ENCODE measurements around the gene EEA1. TPM values are rescaled to one million over a fixed set of nuclear protein-coding genes. Genes with fewer than 3 reads are reported as not detected.

EEA1 gene
- polyA plus RNA-seq, 2 of the 4 experiments (the other 2 are of a cell fraction): 6.6 to 8.1 TPM

- no peak for TF ChIP-seq NPAS2 (CRISPR knock-in tag; IDR thresholded peaks at IDR 0.05; ENCODE audit: borderline replicate concordance)
- no peak for TF ChIP-seq ELK1 (IDR thresholded peaks at IDR 0.05; ENCODE audit: low read depth, low read length)
- TF ChIP-seq MAZ (IDR thresholded peaks at IDR 0.05; ENCODE audit: borderline replicate concordance, low read depth, low read length): no peak
- TF ChIP-seq MYC (IDR thresholded peaks at IDR 0.05; ENCODE audit: borderline replicate concordance, low read length): no peak
- TF ChIP-seq, protein P1, sequence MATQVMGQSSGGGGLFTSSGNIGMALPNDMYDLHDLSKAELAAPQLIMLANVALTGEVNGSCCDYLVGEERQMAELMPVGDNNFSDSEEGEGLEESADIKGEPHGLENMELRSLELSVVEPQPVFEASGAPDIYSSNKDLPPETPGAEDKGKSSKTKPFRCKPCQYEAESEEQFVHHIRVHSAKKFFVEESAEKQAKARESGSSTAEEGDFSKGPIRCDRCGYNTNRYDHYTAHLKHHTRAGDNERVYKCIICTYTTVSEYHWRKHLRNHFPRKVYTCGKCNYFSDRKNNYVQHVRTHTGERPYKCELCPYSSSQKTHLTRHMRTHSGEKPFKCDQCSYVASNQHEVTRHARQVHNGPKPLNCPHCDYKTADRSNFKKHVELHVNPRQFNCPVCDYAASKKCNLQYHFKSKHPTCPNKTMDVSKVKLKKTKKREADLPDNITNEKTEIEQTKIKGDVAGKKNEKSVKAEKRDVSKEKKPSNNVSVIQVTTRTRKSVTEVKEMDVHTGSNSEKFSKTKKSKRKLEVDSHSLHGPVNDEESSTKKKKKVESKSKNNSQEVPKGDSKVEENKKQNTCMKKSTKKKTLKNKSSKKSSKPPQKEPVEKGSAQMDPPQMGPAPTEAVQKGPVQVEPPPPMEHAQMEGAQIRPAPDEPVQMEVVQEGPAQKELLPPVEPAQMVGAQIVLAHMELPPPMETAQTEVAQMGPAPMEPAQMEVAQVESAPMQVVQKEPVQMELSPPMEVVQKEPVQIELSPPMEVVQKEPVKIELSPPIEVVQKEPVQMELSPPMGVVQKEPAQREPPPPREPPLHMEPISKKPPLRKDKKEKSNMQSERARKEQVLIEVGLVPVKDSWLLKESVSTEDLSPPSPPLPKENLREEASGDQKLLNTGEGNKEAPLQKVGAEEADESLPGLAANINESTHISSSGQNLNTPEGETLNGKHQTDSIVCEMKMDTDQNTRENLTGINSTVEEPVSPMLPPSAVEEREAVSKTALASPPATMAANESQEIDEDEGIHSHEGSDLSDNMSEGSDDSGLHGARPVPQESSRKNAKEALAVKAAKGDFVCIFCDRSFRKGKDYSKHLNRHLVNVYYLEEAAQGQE (IDR thresholded peaks at IDR 0.05): no peak
Measured at GRCh38 chr12:92778525-92778924, 150.6 kb downstream of the EEA1 start (continued).

- ATAC-seq: no peak
- CTCF ChIA-PET: interaction anchor here (0.6 kb wide), 1 partner anchor 644 kb away, joined by 3 read pairs; no protein-coding TSS in a partner anchor
Measured at GRCh38 chr12:92775416-92775815, 153.7 kb downstream of the EEA1 start.

GRCh38 chr12:92771001-92771400 is 158.1 kb downstream of the EEA1 start:
- Histone ChIP-seq H3K27ac (no peak overlapping the region), H3K4me1 (no peaks in the 10 kb centered on the region), H3K4me2 (no peak overlapping the region), H3K4me3 (no peak overlapping the region), H3K9me3 (no peaks in the 10 kb centered on the region)
- ChIA-PET POLR2A (no interaction called here), CTCF (interaction anchor here (1.2 to 1.3 kb wide), 2 partner anchors 11 to 216 kb away, joined by 3 to 4 read pairs; no protein-coding TSS in a partner anchor)
- 79% methylated on average over 1 of the region's 1 CpG for WGBS (ENCODE audit: missing lambda C conversion rate)
- TF ChIP-seq PHF8 (IDR thresholded peaks at IDR 0.05; ENCODE audit: borderline replicate concordance, low read depth) (no peak), POLR2AphosphoS2 (conservative IDR thresholded peaks at IDR 0.05; ENCODE audit: low read length) (no peak), CEBPB (IDR thresholded peaks at IDR 0.05) (no peak), ZFP36 (IDR thresholded peaks at IDR 0.05; ENCODE audit: borderline replicate concordance, partially characterized antibody) (no peak), FOSL2 (IDR thresholded peaks at IDR 0.05) (no peak), FOSL2 (CRISPR knock-in tag; IDR thresholded peaks at IDR 0.05) (no peak), E2F6 (IDR thresholded peaks at IDR 0.05; ENCODE audit: borderline replicate concordance, low read depth) (no peak), RNF2 (IDR thresholded peaks at IDR 0.05; ENCODE audit: borderline replicate concordance, low read depth) (no peak), MAFK (IDR thresholded peaks at IDR 0.05; ENCODE audit: partially characterized antibody) (no peak), ZSCAN20 (CRISPR knock-in tag; IDR thresholded peaks at IDR 0.05) (no peak), MYC (IDR thresholded peaks at IDR 0.05; ENCODE audit: borderline replicate concordance, low read length) (no peak), RARB (CRISPR knock-in tag; IDR thresholded peaks at IDR 0.05) (no peak), EHF (CRISPR knock-in tag; IDR thresholded peaks at IDR 0.05) (no peak), TFCP2L1 (CRISPR knock-in tag; IDR thresholded peaks at IDR 0.05) (no peak), CBX8 (IDR thresholded peaks at IDR 0.05) (no peak), HOXB13 (CRISPR knock-in tag; IDR thresholded peaks at IDR 0.05; ENCODE audit: low read depth) (no peak)
- TF ChIP-seq, protein P2, sequence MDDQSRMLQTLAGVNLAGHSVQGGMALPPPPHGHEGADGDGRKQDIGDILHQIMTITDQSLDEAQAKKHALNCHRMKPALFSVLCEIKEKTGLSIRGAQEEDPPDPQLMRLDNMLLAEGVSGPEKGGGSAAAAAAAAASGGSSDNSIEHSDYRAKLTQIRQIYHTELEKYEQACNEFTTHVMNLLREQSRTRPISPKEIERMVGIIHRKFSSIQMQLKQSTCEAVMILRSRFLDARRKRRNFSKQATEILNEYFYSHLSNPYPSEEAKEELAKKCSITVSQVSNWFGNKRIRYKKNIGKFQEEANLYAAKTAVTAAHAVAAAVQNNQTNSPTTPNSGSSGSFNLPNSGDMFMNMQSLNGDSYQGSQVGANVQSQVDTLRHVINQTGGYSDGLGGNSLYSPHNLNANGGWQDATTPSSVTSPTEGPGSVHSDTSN (IDR thresholded peaks at IDR 0.05): no peak
- FAIRE-seq: no peak
- DNase-seq (ENCODE audit: low read depth in 1 of 2, low spot score in 1 of 2): no peak
- no peak for ATAC-seq

More at GRCh38 chr12:92775416-92775815, 153.7 kb downstream of the EEA1 start:
- POLR2A ChIA-PET: no interaction called here
- FAIRE-seq (no peak), DNase-seq (ENCODE audit: low read depth in 1 of 2, low spot score in 1 of 2) (no peak)
- Histone ChIP-seq H3K4me1 (no peaks in the 10 kb centered on the region), H3K9me3 (no peaks in the 10 kb centered on the region), H3K4me3 (no peak overlapping the region), H3K27ac (no peak overlapping the region), H3K4me2 (no peak overlapping the region)
- no peak for TF ChIP-seq MAFK (IDR thresholded peaks at IDR 0.05; ENCODE audit: partially characterized antibody)
- no peak for TF ChIP-seq POLR2AphosphoS2 (conservative IDR thresholded peaks at IDR 0.05; ENCODE audit: low read length)
- no peak for TF ChIP-seq USF2 (IDR thresholded peaks at IDR 0.05)
- TF ChIP-seq, protein P3, sequence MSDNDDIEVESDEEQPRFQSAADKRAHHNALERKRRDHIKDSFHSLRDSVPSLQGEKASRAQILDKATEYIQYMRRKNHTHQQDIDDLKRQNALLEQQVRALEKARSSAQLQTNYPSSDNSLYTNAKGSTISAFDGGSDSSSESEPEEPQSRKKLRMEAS (IDR thresholded peaks at IDR 0.05): no peak
- TF ChIP-seq CBX2 (IDR thresholded peaks at IDR 0.05; ENCODE audit: borderline replicate concordance, low read depth): no peak
- TF ChIP-seq KDM5A (IDR thresholded peaks at IDR 0.05): no peak

All from A549 (cell line).